NCI-H1048 (cell line): ENCODE data around the gene TNNC1.
A peak's percentile ranks its signal among the peaks of the same experiment; 100 is the strongest.

Experiments used
- DNase-seq: peaks from one replicate; lab custom pipeline; 2025; lab: John Stamatoyannopoulos, UW

The TNNC1 gene

DNA sequence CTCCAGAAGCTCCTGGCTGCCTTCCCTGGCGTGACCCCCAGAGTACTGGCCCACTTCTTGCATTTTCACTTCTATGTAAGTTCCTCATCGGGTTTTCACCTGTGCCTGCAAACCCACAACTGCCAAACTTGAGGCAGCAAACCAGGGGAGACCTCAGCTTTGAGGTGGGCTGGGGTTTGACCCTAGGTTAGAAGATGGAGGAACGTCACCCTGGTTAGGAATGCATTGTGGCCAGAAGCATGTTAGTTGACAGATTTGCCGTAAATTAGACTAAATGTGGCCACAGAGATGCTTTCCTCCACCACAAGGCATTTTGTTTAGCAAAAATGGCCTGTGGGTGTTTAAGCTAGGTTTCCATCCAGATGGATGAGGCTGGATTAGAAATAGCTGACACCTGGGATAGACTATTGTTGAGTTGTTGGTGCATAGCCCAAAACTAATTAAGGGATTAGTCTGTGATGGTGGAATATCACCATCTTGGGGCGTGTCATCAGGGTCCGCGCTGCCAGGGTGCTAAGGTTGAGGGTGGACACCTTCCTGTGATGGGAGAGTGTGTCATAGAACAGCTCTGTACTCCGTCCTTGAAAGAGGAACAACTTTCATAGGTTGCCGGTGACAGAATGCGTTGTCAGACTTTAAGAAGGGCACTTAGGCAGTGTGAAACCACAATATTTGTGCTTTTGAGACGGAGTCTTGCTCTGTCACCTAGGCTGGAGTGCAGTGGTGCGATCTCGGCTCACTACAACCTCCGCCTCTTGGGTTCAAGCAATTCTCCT, 5.1 kb upstream of the TNNC1 start:
- no peak for DNase-seq

DNA sequence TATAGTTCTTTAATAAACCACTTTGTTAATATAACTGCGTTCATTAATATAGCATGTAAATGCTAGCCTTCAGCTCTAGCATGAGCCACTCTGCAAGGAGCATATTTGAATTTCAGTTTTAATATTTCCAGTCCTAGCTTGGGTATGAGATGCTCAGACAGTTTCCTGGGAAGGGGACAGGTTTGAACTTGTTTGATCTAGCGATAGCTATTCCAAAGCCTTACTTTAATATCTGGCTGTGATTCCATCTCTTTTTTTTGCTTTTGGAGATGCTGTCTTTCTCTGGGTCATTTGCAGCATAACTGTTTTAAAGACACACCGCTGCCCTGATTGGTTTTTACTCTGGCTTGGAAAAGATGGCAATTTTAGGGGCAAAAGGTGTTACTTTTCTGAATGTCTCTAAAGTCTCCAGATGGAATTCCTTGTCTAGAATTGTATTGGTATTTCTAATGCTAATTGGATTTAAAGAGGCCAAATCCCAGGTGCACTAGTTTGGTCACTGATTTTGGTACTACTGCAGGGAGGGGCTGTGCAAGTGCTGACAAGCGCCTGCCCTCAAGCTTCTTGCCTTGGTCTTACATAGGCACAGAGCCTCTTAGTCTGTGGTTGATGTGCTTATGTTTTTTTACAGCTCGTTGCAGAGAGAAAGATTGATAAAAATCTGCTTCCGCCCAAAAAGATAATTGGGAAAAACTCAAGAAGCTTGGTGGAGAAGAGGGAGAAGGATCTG, 4.4 kb upstream of the TNNC1 start:
- no peak for DNase-seq

- no peak for DNase-seq
Measured at GRCh38 chr3:52456800-52457183, 3.0 kb upstream of the TNNC1 start.

DNA sequence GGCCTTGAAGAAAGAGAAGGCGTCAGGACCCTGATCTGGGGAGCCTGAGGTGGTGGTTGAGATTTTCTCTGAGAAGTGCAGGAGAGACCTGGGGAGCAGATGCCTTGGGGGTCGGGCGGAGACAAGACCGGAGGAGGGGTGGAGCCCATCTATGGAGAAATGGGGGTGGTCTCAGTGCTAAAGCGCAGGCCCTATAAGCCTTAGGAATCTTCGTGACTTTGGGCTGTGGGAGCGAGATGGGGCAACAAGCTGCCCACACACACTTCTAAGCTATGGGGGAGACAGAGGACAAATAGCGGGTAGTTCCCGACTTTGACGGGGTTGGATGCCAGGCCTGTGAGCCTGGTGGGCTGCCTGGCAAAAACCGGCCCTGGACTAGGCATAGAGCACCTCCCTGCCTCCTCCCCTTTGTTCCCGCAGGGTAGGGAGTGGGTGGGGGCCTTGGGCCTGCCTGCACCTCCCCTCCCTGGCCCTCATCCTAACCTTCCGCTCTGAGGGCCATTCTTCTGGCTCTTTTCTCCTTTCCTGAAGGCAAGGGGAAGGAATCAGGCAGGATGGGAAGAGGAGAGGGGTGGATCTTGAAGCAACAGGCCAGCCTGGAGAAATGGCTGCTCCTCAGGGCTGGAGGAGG, 2.4 kb upstream of the TNNC1 start:
- DNase-seq: no peak

GRCh38 chr3:52455283-52456168, 1.7 kb upstream of the TNNC1 start, which contains the start of gene NISCH:
Gene NISCH (plus strand): TSS chr3:52455604. CDS start chr3:52455642, 38 bp downstream.
- DNase-seq: peak; percentile 55

DNA sequence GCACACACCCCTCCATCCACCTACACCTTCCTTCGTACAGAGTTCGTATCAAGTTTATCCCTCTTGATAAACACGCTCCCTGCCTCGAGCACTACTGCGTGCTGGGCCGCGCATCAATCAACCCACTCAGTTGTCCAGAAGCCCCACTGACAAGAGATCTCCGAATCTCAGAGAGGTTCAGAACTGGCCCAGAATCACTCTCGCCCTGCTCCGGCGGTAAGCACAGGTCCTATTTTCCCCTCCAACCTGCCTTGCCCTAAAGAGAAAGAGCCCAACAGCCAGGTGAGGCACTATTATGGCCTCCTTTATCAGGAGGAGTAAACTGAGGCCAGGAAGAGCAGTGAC, 1.1 kb upstream of the TNNC1 start:
- DNase-seq: no peak

- DNase-seq: no peak
Measured at GRCh38 chr3:52454250-52454937, 553 bp upstream of the TNNC1 start.

GRCh38 chr3:52452570-52453221, 1.1 kb downstream of the TNNC1 start:
- no peak for DNase-seq

GRCh38 chr3:52452126-52452525, 1.7 kb downstream of the TNNC1 start:
- DNase-seq: no peak

- no peak for DNase-seq
Measured at GRCh38 chr3:52451237-52452083, 2.4 kb downstream of the TNNC1 start.

GRCh38 chr3:52450489-52451236, 3.2 kb downstream of the TNNC1 start:
- DNase-seq: no peak

- DNase-seq: no peak
Measured at GRCh38 chr3:52447512-52448355, 6.1 kb downstream of the TNNC1 start.

- peak; percentile 38 for DNase-seq
Measured at GRCh38 chr3:52446631-52447511, 7.0 kb downstream of the TNNC1 start.

GRCh38 chr3:52446042-52446441, 7.8 kb downstream of the TNNC1 start:
- DNase-seq: no peak

GRCh38 chr3:52444860-52445793, 8.7 kb downstream of the TNNC1 start, which contains the start of gene SEMA3G:
Gene SEMA3G (minus strand): TSS chr3:52445103. CDS start chr3:52445027, 76 bp downstream.
- DNase-seq: peak; percentile 40
